Heart left ventricle (tissue), 13 donors: ENCODE measurements around the gene MRRF.

Source experiments
- POLR2A ChIP-seq, 2 donors: fragments of 450-650 bp; IDR thresholded peaks; one replicate each; pipeline ENCODE4 v1.6.1; 2017; ENCODE audit warnings: antibody characterized with exemption in 2 of 2, mild to moderate bottlenecking in 2 of 2, moderate library complexity in 2 of 2
- TF ChIP-seq, protein P1 (sequence below), 12 donors: fragments of 200-600 bp; sonication (generic) in 4 of 12; IDR thresholded peaks; one replicate each; pipeline versions ENCODE4 v1.5.0 to v1.8.0; 2018 to 2022; ENCODE audit warnings: antibody characterized with exemption in 12 of 12, mild to moderate bottlenecking in 5 of 12
- donor health status: ischemic (EF 13 %, LVEDD 7.1; RV severe dilation, severe dysfunction).
- donor health status: DM: no; HTN: yes; CAD: no.
- donor health status: DM: no; HTN: no; CAD: no.
- donor health status: ischemic (EF 25% LVEDD 6.9; RV normal size, moderate dysfunction).
- donor health status: ischemic (EF 25% LVEDD 5.7; RV mildly dilated, moderate dysfunction).
- donor health status: ischemic (EF 35%, LVEDD 5.7; RV mildly dilated, moderate dysfunction).
- donor health status: nonischemic (EF 11% LVEDD 7.7; RV severe dilation, severe dysfunction).
- donor health status: DM: yes; HTN: yes; CAD: no.
- donor health status: PGD.
- donor health status: ischemic (EF 29% LVEDD 5.4; RV normal size, mild dysfunction).
- donor health status: nonischemic (EF 23%, LVEDD 6.1; RV moderate dilation, normal function).

DNA sequence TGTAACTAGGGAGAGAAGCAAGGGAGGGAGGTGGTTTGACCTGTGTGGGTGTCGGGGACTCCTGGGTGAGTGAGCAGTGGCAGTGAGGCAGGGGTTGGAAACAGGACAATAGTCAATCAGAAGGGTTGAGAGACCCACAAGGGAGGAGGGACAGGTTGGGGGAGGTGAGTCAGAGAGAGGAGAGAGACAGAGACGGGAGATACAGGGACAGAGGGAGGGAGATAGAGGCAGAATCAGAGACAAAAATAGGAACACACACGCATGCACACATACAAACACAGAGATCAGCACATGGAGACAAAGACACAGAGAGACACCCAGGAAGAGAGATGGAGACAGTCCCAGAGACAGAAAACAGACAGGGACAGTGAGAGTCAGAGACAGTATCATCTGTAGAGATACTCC, 66.8 kb downstream of the MRRF start:
- TF ChIP-seq POLR2A (IDR thresholded peaks at IDR 0.05) = no peak
- TF ChIP-seq, protein P1, sequence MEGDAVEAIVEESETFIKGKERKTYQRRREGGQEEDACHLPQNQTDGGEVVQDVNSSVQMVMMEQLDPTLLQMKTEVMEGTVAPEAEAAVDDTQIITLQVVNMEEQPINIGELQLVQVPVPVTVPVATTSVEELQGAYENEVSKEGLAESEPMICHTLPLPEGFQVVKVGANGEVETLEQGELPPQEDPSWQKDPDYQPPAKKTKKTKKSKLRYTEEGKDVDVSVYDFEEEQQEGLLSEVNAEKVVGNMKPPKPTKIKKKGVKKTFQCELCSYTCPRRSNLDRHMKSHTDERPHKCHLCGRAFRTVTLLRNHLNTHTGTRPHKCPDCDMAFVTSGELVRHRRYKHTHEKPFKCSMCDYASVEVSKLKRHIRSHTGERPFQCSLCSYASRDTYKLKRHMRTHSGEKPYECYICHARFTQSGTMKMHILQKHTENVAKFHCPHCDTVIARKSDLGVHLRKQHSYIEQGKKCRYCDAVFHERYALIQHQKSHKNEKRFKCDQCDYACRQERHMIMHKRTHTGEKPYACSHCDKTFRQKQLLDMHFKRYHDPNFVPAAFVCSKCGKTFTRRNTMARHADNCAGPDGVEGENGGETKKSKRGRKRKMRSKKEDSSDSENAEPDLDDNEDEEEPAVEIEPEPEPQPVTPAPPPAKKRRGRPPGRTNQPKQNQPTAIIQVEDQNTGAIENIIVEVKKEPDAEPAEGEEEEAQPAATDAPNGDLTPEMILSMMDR (IDR thresholded peaks at IDR 0.05) = no peak
